OCI-LY3 (cell line): Measurements from ENCODE around the gene IPO7.

Experiments used
- H2AFZ ChIP-seq: fragments of 200-600, 300-600 bp; shearing (Covaris generic); 2 replicates; pipeline ENCODE4 v1.6.0; 2014; ENCODE audit warnings: antibody characterized with exemption, low read depth, low read length
- H3K27ac ChIP-seq: fragments of 200-600, 300-600 bp; sonication (generic); 2 replicates; pipeline ENCODE4 v1.5.1; 2014; ENCODE audit warnings: mild to moderate bottlenecking, low read length, moderate library complexity, mixed read lengths
- H3K27me3 ChIP-seq: fragments of 200-600, 300-600 bp; sonication (generic); 2 replicates; pipeline ENCODE4 v1.6.1; 2014; ENCODE audit warnings: low read depth, low read length, mixed read lengths
- H3K36me3 ChIP-seq: fragments of 200-600, 300-600 bp; sonication (generic); replicated peaks from 2 replicates; pipeline ENCODE3; 2014; ENCODE audit warnings: low read depth, low read length, mixed read lengths
- H3K4me1 ChIP-seq: fragments of 300-600, 200-600 bp; sonication (generic); 2 replicates; pipeline ENCODE4 v1.6.1; 2014; ENCODE audit warnings: low read length, mixed read lengths
- H3K4me2 ChIP-seq: fragments of 200-600, 300-600 bp; sonication (generic); 2 replicates; pipeline ENCODE4 v1.6.1; 2014; ENCODE audit warnings: low read length, mixed read lengths
- H3K4me3 ChIP-seq: fragments of 300-600, 200-600 bp; sonication (generic); 2 replicates; pipeline ENCODE4 v1.5.1; 2014; ENCODE audit warnings: antibody characterized with exemption, mild to moderate bottlenecking, low read length, moderate library complexity
- H3K79me2 ChIP-seq: fragments of 300-600, 200-600 bp; shearing (Covaris generic); 2 replicates; pipeline ENCODE4 v1.6.1; 2014; ENCODE audit warnings: mild to moderate bottlenecking, low read length, mixed read lengths
- H3K9ac ChIP-seq: fragments of 300-600, 200-600 bp; shearing (Covaris generic); 2 replicates; pipeline ENCODE4 v1.6.0; 2014; ENCODE audit warnings: mild to moderate bottlenecking, low read length, moderate library complexity
- H3K9me3 ChIP-seq: fragments of 200-600, 300-600 bp; shearing (Covaris generic); 2 replicates; pipeline ENCODE4 v1.6.1; 2014; ENCODE audit warnings: low read length, mixed read lengths; ENCODE audit not compliant: insufficient read depth
- H4K20me1 ChIP-seq: fragments of 200-600, 300-600 bp; sonication (generic); 2 replicates; pipeline ENCODE4 v1.6.1; 2016; ENCODE audit warnings: low read length, mixed read lengths; ENCODE audit not compliant: insufficient read depth
- CTCF ChIP-seq: fragments of 200-600, 300-600 bp; sonication (generic); IDR thresholded peaks from 2 replicates; pipeline ENCODE4 v1.5.1; 2014; ENCODE audit warnings: antibody characterized with exemption, low read length, low read depth
- EZH2phosphoT487 ChIP-seq: fragments of 200-600 bp; shearing (Covaris generic); IDR thresholded peaks from 2 replicates; pipeline ENCODE4 v1.6.1; 2018; ENCODE audit warnings: antibody characterized with exemption, mixed run types, low read depth

IPO7 gene

GRCh38 chr11:9363954-9364912, 20.2 kb upstream of the IPO7 start:
- Histone ChIP-seq H3K79me2 (no peaks in the 10 kb centered on the region), H3K27me3 (no peaks in the 10 kb centered on the region), H3K4me2 (peak overlapping the region; percentile 97), H3K4me1 (peaks cover 9% of the 10 kb centered on the region; the same call in 1 of the 2 replicates), H3K9ac (peak overlapping the region; percentile 98), H4K20me1 (no peaks in the 10 kb centered on the region), H2AFZ (peak overlapping the region; percentile 95), H3K4me3 (peak overlapping the region; percentile 98), H3K36me3 (no peaks in the 10 kb centered on the region), H3K27ac (peak overlapping the region; percentile 76), H3K9me3 (no peaks in the 10 kb centered on the region)
- TF ChIP-seq EZH2phosphoT487 (no peak), CTCF (no peak)

- Histone ChIP-seq H3K79me2 (no peaks in the 10 kb centered on the region), H2AFZ (no peak overlapping the region), H3K4me2 (no peak overlapping the region), H3K9me3 (no peaks in the 10 kb centered on the region), H3K36me3 (no peaks in the 10 kb centered on the region), H3K4me1 (peaks cover 9% of the 10 kb centered on the region; the same call in 1 of the 2 replicates), H4K20me1 (no peaks in the 10 kb centered on the region), H3K27me3 (0 out of 2 replicates have a peak, but pooled peaks cover 2% of the 10 kb centered on the region), H3K27ac (no peak overlapping the region), H3K9ac (no peak overlapping the region), H3K4me3 (no peak overlapping the region)
- TF ChIP-seq CTCF = no peak
- no peak for TF ChIP-seq EZH2phosphoT487
Measured at GRCh38 chr11:9367551-9367950, 16.9 kb upstream of the IPO7 start.

- Histone ChIP-seq H4K20me1 (no peaks in the 10 kb centered on the region), H3K27ac (no peak overlapping the region), H3K27me3 (0 out of 2 replicates have a peak, but pooled peaks cover 7% of the 10 kb centered on the region), H3K4me3 (no peak overlapping the region), H3K9me3 (no peaks in the 10 kb centered on the region), H3K9ac (no peak overlapping the region), H3K79me2 (no peaks in the 10 kb centered on the region), H3K4me1 (peaks cover 8% of the 10 kb centered on the region), H2AFZ (no peak overlapping the region), H3K36me3 (no peaks in the 10 kb centered on the region), H3K4me2 (no peak overlapping the region)
- no peak for TF ChIP-seq CTCF
- no peak for TF ChIP-seq EZH2phosphoT487
Measured at GRCh38 chr11:9377036-9377435, 7.4 kb upstream of the IPO7 start.

DNA sequence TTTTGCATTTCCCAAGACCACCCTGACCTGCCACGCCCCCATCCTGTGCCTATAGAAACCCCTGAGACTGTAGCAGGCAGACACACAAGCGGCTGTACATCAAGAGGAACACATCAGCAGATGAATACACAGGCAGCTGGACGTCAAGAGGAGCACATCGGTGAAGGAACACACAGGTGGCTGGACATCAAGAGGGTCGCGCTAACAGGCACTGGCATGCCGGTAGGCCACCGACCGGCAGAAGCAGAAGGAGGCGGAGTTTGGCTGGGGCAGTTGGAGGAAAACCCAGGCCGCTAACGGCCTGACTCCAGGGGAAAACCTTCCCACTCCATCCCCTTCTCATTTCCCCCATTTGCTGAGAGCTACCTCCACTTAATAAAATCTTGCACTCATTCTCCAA, 5.4 kb upstream of the IPO7 start:
- Histone ChIP-seq H3K4me2 (no peak overlapping the region), H3K27me3 (no peaks in the 10 kb centered on the region), H3K27ac (no peak overlapping the region), H2AFZ (no peak overlapping the region), H3K36me3 (no peaks in the 10 kb centered on the region), H3K79me2 (no peaks in the 10 kb centered on the region), H3K9ac (no peak overlapping the region), H3K4me3 (no peak overlapping the region), H3K9me3 (no peaks in the 10 kb centered on the region), H4K20me1 (no peaks in the 10 kb centered on the region), H3K4me1 (0 out of 2 replicates have a peak, but pooled peaks cover under 1% of the 10 kb centered on the region)
- TF ChIP-seq CTCF (no peak), EZH2phosphoT487 (no peak)
